ENCODE measurements around the gene APOC3.

The APOC3 gene

GRCh38 chr11:116868066-116868465 is 38.4 kb downstream of the APOC3 start:
- peaks cover 48% of the 10 kb centered on the region for H3K36me3 ChIP-seq
- DNase-seq = no peak
- no peaks in the 10 kb centered on the region for H3K4me1 ChIP-seq
- H3K9me3 ChIP-seq = no peaks in the 10 kb centered on the region
- no peaks in the 10 kb centered on the region for H3K27me3 ChIP-seq
- no peak for TF ChIP-seq CTCF (IDR thresholded peaks at IDR 0.05; ENCODE audit: low read depth, low read length)
- no peak overlapping the region for H3K4me3 ChIP-seq (ENCODE audit: low read depth, low read length)

GRCh38 chr11:116869610-116870009 is 39.9 kb downstream of the APOC3 start:
- no peak for DNase-seq
- Histone ChIP-seq H3K36me3 (peaks cover 43% of the 10 kb centered on the region), H3K9me3 (no peaks in the 10 kb centered on the region), H3K27me3 (no peaks in the 10 kb centered on the region), H3K4me1 (no peaks in the 10 kb centered on the region), H3K4me3 (ENCODE audit: low read depth, low read length) (no peak overlapping the region)
- no peak for TF ChIP-seq CTCF (IDR thresholded peaks at IDR 0.05; ENCODE audit: low read depth, low read length)

GRCh38 chr11:116870054-116870453 is 40.3 kb downstream of the APOC3 start:
- TF ChIP-seq CTCF (IDR thresholded peaks at IDR 0.05; ENCODE audit: low read depth, low read length) = no peak
- Histone ChIP-seq H3K27me3 (no peaks in the 10 kb centered on the region), H3K36me3 (peaks cover 39% of the 10 kb centered on the region), H3K9me3 (no peaks in the 10 kb centered on the region), H3K4me3 (ENCODE audit: low read depth, low read length) (no peak overlapping the region), H3K4me1 (no peaks in the 10 kb centered on the region)
- DNase-seq = no peak

GRCh38 chr11:116871248-116871647 is 41.5 kb downstream of the APOC3 start:
- Histone ChIP-seq H3K4me3 (ENCODE audit: low read depth, low read length) (no peak overlapping the region), H3K36me3 (peaks cover 30% of the 10 kb centered on the region), H3K27me3 (no peaks in the 10 kb centered on the region), H3K9me3 (no peaks in the 10 kb centered on the region), H3K4me1 (no peaks in the 10 kb centered on the region)
- DNase-seq = no peak
- TF ChIP-seq CTCF (IDR thresholded peaks at IDR 0.05; ENCODE audit: low read depth, low read length) = no peak

GRCh38 chr11:116873381-116873780 is 43.7 kb downstream of the APOC3 start:
- no peak for DNase-seq
- Histone ChIP-seq H3K4me3 (ENCODE audit: low read depth, low read length) (no peak overlapping the region), H3K27me3 (no peaks in the 10 kb centered on the region), H3K36me3 (peaks cover 22% of the 10 kb centered on the region), H3K4me1 (no peaks in the 10 kb centered on the region), H3K9me3 (no peaks in the 10 kb centered on the region; the same call in 1 of the 2 replicates)
- no peak for TF ChIP-seq CTCF (IDR thresholded peaks at IDR 0.05; ENCODE audit: low read depth, low read length)

- no peak for TF ChIP-seq CTCF (IDR thresholded peaks at IDR 0.05; ENCODE audit: low read depth, low read length)
- H3K36me3 ChIP-seq = peaks cover 22% of the 10 kb centered on the region
Measured at GRCh38 chr11:116874251-116874650, 44.5 kb downstream of the APOC3 start.

More at GRCh38 chr11:116874251-116874650, 44.5 kb downstream of the APOC3 start:
- DNase-seq = no peak
- Histone ChIP-seq H3K9me3 (no peaks in the 10 kb centered on the region; the same call in 1 of the 2 replicates), H3K27me3 (no peaks in the 10 kb centered on the region), H3K4me3 (ENCODE audit: low read depth, low read length) (no peak overlapping the region), H3K4me1 (no peaks in the 10 kb centered on the region)

Measured in BE2C (cell line).